B cell (primary cell): Measurements from ENCODE around the gene USP20.

Experiments
- EZH2 ChIP-seq: IDR thresholded peaks from 2 replicates; pipeline ENCODE4 v1.6.1; 2012; ENCODE audit warnings: borderline replicate concordance, low read depth, mild to moderate bottlenecking, moderate library complexity, low read length; ENCODE audit not compliant: insufficient read depth, poor library complexity, severe bottlenecking
- TF ChIP-seq, protein P1 (sequence below): fragments of 200-600 bp; IDR thresholded peaks from one replicate; pipeline ENCODE4 v1.8.0; 2022; ENCODE audit warnings: antibody characterized with exemption, mild to moderate bottlenecking

DNA sequence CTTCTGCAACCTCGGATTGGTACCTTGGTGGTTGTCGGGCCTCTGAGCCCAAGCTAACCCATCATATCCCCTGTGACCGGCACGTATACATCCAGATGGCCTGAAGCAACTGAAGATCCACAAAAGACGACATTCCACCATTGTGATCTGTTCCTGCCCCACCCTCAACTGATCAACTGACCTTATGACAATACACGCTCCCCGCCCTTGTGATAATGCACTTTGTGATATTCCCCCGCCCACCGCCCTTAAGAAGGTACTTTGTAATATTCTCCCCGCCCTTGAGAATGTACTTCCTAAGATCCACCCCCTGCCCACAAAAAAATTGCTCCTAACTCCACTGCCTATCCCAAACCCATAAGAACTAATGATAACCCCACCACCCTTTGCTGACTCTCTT is 48.8 kb upstream of the USP20 start:
- TF ChIP-seq, protein P1, sequence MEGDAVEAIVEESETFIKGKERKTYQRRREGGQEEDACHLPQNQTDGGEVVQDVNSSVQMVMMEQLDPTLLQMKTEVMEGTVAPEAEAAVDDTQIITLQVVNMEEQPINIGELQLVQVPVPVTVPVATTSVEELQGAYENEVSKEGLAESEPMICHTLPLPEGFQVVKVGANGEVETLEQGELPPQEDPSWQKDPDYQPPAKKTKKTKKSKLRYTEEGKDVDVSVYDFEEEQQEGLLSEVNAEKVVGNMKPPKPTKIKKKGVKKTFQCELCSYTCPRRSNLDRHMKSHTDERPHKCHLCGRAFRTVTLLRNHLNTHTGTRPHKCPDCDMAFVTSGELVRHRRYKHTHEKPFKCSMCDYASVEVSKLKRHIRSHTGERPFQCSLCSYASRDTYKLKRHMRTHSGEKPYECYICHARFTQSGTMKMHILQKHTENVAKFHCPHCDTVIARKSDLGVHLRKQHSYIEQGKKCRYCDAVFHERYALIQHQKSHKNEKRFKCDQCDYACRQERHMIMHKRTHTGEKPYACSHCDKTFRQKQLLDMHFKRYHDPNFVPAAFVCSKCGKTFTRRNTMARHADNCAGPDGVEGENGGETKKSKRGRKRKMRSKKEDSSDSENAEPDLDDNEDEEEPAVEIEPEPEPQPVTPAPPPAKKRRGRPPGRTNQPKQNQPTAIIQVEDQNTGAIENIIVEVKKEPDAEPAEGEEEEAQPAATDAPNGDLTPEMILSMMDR = no peak
- TF ChIP-seq EZH2 = no peak
